A549 (cell line): ENCODE measurements around the gene OSBPL3.

ENCODE experiments used
- CBX2 ChIP-seq: fragments of 200-600 bp; sonication (generic); IDR thresholded peaks from 2 replicates; pipeline ENCODE4 v1.6.1; 2016; ENCODE audit warnings: low read depth, mild to moderate bottlenecking, borderline replicate concordance
- CEBPB ChIP-seq, 2 experiments: fragments of >200 bp in 1 of 2; sonication (Bioruptor Twin) in 1 of 2; formaldehyde crosslinking in 1 of 2; IDR thresholded peaks; 2 replicates each; pipeline ENCODE4 v1.6.1; 2012 to 2016
- EP300 ChIP-seq, 2 experiments: fragments of >200 bp; sonication (Bioruptor Twin); formaldehyde crosslinking; IDR thresholded peaks; 2 replicates in 1 of 2; 3 replicates in 1 of 2; pipeline ENCODE4 v1.6.1; 2016 to 2017
- HOXB13 ChIP-seq: fragments of 250-450 bp; sonication (Bioruptor Pico); IDR thresholded peaks from 2 replicates; pipeline ENCODE4 v1.5.0; 2020; ENCODE audit warnings: low read depth, mild to moderate bottlenecking, moderate library complexity
- JUN ChIP-seq, 2 experiments: fragments of >200 bp; sonication (Bioruptor Twin); formaldehyde crosslinking; IDR thresholded peaks; 2 replicates in 1 of 2; 3 replicates in 1 of 2; pipeline ENCODE4 v1.6.1; 2016 to 2017
- NPAS2 ChIP-seq: fragments of 250-450 bp; sonication (Bioruptor Pico); IDR thresholded peaks from 2 replicates; pipeline ENCODE4 v1.8.0; 2022; ENCODE audit warnings: mild to moderate bottlenecking, moderate library complexity, borderline replicate concordance
- NR3C1 ChIP-seq: fragments of >200 bp; sonication (Bioruptor Twin); formaldehyde crosslinking; IDR thresholded peaks from 3 replicates; pipeline ENCODE4 v1.6.1; 2017
- PHF8 ChIP-seq: fragments of 200-600 bp; sonication (generic); IDR thresholded peaks from 2 replicates; pipeline ENCODE4 v1.6.1; 2016; ENCODE audit warnings: low read depth, mild to moderate bottlenecking, antibody characterized with exemption, moderate library complexity, borderline replicate concordance
- POLR2A ChIP-seq: IDR thresholded peaks from 2 replicates; pipeline ENCODE4 v1.6.1; 2012; ENCODE audit warnings: mild to moderate bottlenecking, low read length
- SREBF2 ChIP-seq: fragments of 450-650 bp; IDR thresholded peaks from 2 replicates; pipeline ENCODE4 v1.6.1; 2014; ENCODE audit warnings: mild to moderate bottlenecking, moderate library complexity
- USF2 ChIP-seq: fragments of 450-650 bp; IDR thresholded peaks from 2 replicates; pipeline ENCODE4 v1.6.1; 2014; ENCODE audit warnings: antibody characterized with exemption
- TF ChIP-seq, protein P1 (sequence below): fragments of >200 bp; sonication (Bioruptor Twin); formaldehyde crosslinking; IDR thresholded peaks from 3 replicates; pipeline ENCODE4 v1.5.1; 2016
- TF ChIP-seq, protein P2 (sequence below): fragments of 200-600 bp; sonication (generic); IDR thresholded peaks from 2 replicates; pipeline ENCODE4 v1.6.1; 2016; ENCODE audit warnings: antibody characterized with exemption, mild to moderate bottlenecking, moderate library complexity

GRCh38 chr7:24932815-24933214, 47.2 kb downstream of the OSBPL3 start:
- no peak for TF ChIP-seq PHF8
- no peak for TF ChIP-seq CEBPB (IDR thresholded peaks at IDR 0.05)
- TF ChIP-seq, protein P1, sequence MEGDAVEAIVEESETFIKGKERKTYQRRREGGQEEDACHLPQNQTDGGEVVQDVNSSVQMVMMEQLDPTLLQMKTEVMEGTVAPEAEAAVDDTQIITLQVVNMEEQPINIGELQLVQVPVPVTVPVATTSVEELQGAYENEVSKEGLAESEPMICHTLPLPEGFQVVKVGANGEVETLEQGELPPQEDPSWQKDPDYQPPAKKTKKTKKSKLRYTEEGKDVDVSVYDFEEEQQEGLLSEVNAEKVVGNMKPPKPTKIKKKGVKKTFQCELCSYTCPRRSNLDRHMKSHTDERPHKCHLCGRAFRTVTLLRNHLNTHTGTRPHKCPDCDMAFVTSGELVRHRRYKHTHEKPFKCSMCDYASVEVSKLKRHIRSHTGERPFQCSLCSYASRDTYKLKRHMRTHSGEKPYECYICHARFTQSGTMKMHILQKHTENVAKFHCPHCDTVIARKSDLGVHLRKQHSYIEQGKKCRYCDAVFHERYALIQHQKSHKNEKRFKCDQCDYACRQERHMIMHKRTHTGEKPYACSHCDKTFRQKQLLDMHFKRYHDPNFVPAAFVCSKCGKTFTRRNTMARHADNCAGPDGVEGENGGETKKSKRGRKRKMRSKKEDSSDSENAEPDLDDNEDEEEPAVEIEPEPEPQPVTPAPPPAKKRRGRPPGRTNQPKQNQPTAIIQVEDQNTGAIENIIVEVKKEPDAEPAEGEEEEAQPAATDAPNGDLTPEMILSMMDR: no peak
- TF ChIP-seq NR3C1: no peak
- TF ChIP-seq HOXB13 (CRISPR knock-in tag): no peak
- TF ChIP-seq, protein P2, sequence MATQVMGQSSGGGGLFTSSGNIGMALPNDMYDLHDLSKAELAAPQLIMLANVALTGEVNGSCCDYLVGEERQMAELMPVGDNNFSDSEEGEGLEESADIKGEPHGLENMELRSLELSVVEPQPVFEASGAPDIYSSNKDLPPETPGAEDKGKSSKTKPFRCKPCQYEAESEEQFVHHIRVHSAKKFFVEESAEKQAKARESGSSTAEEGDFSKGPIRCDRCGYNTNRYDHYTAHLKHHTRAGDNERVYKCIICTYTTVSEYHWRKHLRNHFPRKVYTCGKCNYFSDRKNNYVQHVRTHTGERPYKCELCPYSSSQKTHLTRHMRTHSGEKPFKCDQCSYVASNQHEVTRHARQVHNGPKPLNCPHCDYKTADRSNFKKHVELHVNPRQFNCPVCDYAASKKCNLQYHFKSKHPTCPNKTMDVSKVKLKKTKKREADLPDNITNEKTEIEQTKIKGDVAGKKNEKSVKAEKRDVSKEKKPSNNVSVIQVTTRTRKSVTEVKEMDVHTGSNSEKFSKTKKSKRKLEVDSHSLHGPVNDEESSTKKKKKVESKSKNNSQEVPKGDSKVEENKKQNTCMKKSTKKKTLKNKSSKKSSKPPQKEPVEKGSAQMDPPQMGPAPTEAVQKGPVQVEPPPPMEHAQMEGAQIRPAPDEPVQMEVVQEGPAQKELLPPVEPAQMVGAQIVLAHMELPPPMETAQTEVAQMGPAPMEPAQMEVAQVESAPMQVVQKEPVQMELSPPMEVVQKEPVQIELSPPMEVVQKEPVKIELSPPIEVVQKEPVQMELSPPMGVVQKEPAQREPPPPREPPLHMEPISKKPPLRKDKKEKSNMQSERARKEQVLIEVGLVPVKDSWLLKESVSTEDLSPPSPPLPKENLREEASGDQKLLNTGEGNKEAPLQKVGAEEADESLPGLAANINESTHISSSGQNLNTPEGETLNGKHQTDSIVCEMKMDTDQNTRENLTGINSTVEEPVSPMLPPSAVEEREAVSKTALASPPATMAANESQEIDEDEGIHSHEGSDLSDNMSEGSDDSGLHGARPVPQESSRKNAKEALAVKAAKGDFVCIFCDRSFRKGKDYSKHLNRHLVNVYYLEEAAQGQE: no peak
- TF ChIP-seq POLR2A: no peak
- TF ChIP-seq SREBF2: no peak
- TF ChIP-seq JUN (IDR thresholded peaks at IDR 0.05): no peak
- no peak for TF ChIP-seq NPAS2
- no peak for TF ChIP-seq CBX2
- no peak for TF ChIP-seq USF2
- no peak for TF ChIP-seq EP300 (IDR thresholded peaks at IDR 0.05)
